ENCODE results near the gene WTIP.

GRCh38 chr19:34474233-34474989 is 7.1 kb upstream of the WTIP start:
- TF ChIP-seq DZIP1 (CRISPR knock-in tag; IDR thresholded peaks at IDR 0.05) (no peak), POLR2AphosphoS2 (IDR thresholded peaks at IDR 0.05; ENCODE audit: low read depth, low read length) (no peak), THRA (CRISPR knock-in tag; IDR thresholded peaks at IDR 0.05; ENCODE audit: borderline replicate concordance) (no peak), ATF7-NPFF (CRISPR knock-in tag; IDR thresholded peaks at IDR 0.05; ENCODE audit: low read depth) (no peak), POLR2A (IDR thresholded peaks at IDR 0.05; ENCODE audit: insufficient read depth in 1 of 2, low read depth in 2 of 2, low read length in 2 of 2) (no peak), STAT6 (CRISPR knock-in tag; IDR thresholded peaks at IDR 0.05; ENCODE audit: borderline replicate concordance) (no peak), LBX2 (CRISPR knock-in tag; IDR thresholded peaks at IDR 0.05; ENCODE audit: borderline replicate concordance) (no peak), PBX2 (CRISPR knock-in tag; IDR thresholded peaks at IDR 0.05) (no peak), ZNF383 (CRISPR knock-in tag; IDR thresholded peaks at IDR 0.05; ENCODE audit: borderline replicate concordance) (no peak), ZBTB33 (CRISPR knock-in tag; IDR thresholded peaks at IDR 0.05) (no peak), SMC3 (IDR thresholded peaks at IDR 0.05; ENCODE audit: low read length) (no peak), ZBTB39 (CRISPR knock-in tag; IDR thresholded peaks at IDR 0.05) (no peak), MYNN (CRISPR knock-in tag; IDR thresholded peaks at IDR 0.05; ENCODE audit: low read depth) (no peak), CTCF (CRISPR knock-in tag; IDR thresholded peaks at IDR 0.05) (no peak)
